ENCODE results near the gene CSRP3. TPM values are rescaled to one million over a fixed set of nuclear protein-coding genes. Genes with fewer than 3 reads are reported as not detected.

CSRP3 gene
- polyA plus RNA-seq, 1 donor from 2014 or later = not detected

DNA sequence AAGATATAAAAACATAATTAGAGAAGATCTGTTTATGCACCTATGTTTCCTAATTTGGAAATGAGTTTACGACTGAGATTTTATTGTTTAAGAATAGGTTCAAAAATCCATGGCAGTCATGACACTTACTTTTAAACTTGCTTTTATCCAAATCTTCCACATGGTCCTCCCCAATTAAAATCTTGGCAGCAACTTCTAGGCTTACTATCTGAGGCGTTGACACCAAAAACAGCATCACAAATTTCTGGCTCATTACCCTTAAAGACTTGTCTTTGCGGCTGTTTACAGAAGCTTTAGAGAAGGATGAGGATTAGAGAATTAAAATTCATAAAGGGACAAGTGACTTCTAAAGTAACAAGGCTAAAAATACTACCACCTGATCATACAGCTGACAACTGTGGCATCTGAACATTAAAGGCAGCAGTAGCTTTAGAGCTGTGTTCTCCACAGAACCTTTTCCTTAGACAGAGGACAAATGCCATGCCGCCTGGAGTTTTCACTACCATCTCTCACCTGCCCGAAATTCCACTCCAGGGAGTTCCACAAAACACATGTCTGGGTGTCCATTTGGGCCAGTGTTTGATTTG is 32.5 kb upstream of the CSRP3 start:
- H3K4me2 ChIP-seq (ENCODE audit: low read length) = no peak overlapping the region
- H3K9me2 ChIP-seq (ENCODE audit: insufficient read depth, low read length) = no peaks in the 10 kb centered on the region
- H3K9me3 ChIP-seq (ENCODE audit: low read length) = no peaks in the 10 kb centered on the region
- H3K36me3 ChIP-seq (ENCODE audit: insufficient read depth, low read length) = no peaks in the 10 kb centered on the region
- H3K27me3 ChIP-seq (ENCODE audit: insufficient read depth, low read depth, low read length) = no peaks in the 10 kb centered on the region
- H2AFZ ChIP-seq (ENCODE audit: low read depth, low read length) = no peak overlapping the region
- TF ChIP-seq TAF1 (IDR thresholded peaks at IDR 0.05; ENCODE audit: low read depth) (no peak), EZH2 (IDR thresholded peaks at IDR 0.05; ENCODE audit: borderline replicate concordance, insufficient read depth, low read length, poor library complexity, severe bottlenecking) (no peak)
- no peak overlapping the region for H3K9ac ChIP-seq (ENCODE audit: low read length)
- no peak overlapping the region for H3K4me3 ChIP-seq (ENCODE audit: low read length)
- no peaks in the 10 kb centered on the region for H3K79me2 ChIP-seq (replicated peaks; ENCODE audit: insufficient read depth, low read length)
- no peaks in the 10 kb centered on the region for H3F3A ChIP-seq (ENCODE audit: insufficient read depth, low read length, poor library complexity, severe bottlenecking)
- no peaks in the 10 kb centered on the region for H4K20me1 ChIP-seq (ENCODE audit: insufficient read depth)
- H3K27ac ChIP-seq (ENCODE audit: low read length) = no peak overlapping the region

DNA sequence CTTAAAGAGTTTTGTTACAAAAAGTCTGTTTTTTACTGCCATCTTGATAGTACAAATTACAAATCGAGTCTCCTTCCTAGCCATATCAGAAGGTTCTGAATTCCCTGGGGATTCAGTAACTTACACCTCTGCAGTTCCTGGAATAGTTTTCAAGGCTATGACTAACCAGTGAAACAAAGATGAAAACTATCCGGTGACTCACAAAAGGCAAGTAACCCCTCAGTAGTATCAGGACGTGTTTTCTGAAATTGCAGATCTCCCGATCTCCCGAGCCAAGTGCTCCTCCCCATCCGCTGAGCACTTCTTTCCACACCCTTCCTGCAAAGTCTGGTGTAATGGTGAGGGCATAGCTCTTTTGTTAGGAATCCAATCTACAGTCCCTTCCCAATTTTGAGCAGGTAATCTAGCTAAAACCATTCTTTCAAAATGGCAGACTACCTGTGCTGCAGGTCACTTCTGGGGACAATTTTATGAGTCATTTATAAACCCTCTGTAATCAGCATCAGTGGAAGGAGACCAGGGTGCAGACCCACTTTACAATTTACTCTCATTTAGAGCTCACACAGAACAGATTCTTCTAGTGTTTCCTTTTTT is 31.2 kb upstream of the CSRP3 start:
- Histone ChIP-seq H2AFZ (ENCODE audit: low read depth, low read length) (no peak overlapping the region), H3K36me3 (ENCODE audit: insufficient read depth, low read length) (no peaks in the 10 kb centered on the region), H3K9me2 (ENCODE audit: insufficient read depth, low read length) (no peaks in the 10 kb centered on the region), H3K4me2 (ENCODE audit: low read length) (no peak overlapping the region), H3K27ac (ENCODE audit: low read length) (no peak overlapping the region), H3F3A (ENCODE audit: insufficient read depth, low read length, poor library complexity, severe bottlenecking) (no peaks in the 10 kb centered on the region), H4K20me1 (ENCODE audit: insufficient read depth) (no peaks in the 10 kb centered on the region), H3K9ac (ENCODE audit: low read length) (no peak overlapping the region), H3K79me2 (replicated peaks; ENCODE audit: insufficient read depth, low read length) (no peaks in the 10 kb centered on the region), H3K9me3 (ENCODE audit: low read length) (no peaks in the 10 kb centered on the region), H3K4me3 (ENCODE audit: low read length) (no peak overlapping the region), H3K27me3 (ENCODE audit: insufficient read depth, low read depth, low read length) (no peaks in the 10 kb centered on the region)
- TF ChIP-seq MXI1 (conservative IDR thresholded peaks at IDR 0.05; ENCODE audit: poor library complexity, severe bottlenecking) (no peak), POLR2AphosphoS5 (IDR thresholded peaks at IDR 0.05) (no peak)

DNA sequence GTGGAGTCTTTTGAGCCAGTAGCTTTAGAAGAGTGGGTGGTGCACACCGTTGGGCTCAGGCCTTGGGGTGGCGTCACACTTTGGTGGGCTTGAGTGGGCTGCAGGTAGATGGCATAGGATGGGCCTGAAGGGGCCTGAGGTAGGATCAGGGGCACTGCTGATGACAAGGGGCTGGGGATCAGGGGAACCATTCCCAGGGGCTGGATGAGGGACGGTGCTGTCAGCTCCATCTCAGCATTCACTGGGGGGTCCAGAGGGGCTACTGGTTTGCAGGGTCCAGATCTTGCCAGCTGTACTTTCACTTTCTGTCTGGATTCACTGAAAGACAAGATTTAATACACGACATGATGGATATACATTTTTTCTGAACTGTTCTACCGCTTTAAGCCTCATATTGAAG is 27.9 kb upstream of the CSRP3 start:
- TF ChIP-seq RAD21 (conservative IDR thresholded peaks at IDR 0.05) (no peak), TAF1 (IDR thresholded peaks at IDR 0.05; ENCODE audit: low read depth) (no peak), MXI1 (conservative IDR thresholded peaks at IDR 0.05; ENCODE audit: poor library complexity, severe bottlenecking) (no peak), EP300 (conservative IDR thresholded peaks at IDR 0.05; ENCODE audit: poor library complexity, severe bottlenecking) (no peak), EZH2 (IDR thresholded peaks at IDR 0.05; ENCODE audit: borderline replicate concordance, insufficient read depth, low read length, poor library complexity, severe bottlenecking) (no peak)
- TF ChIP-seq, protein P1, sequence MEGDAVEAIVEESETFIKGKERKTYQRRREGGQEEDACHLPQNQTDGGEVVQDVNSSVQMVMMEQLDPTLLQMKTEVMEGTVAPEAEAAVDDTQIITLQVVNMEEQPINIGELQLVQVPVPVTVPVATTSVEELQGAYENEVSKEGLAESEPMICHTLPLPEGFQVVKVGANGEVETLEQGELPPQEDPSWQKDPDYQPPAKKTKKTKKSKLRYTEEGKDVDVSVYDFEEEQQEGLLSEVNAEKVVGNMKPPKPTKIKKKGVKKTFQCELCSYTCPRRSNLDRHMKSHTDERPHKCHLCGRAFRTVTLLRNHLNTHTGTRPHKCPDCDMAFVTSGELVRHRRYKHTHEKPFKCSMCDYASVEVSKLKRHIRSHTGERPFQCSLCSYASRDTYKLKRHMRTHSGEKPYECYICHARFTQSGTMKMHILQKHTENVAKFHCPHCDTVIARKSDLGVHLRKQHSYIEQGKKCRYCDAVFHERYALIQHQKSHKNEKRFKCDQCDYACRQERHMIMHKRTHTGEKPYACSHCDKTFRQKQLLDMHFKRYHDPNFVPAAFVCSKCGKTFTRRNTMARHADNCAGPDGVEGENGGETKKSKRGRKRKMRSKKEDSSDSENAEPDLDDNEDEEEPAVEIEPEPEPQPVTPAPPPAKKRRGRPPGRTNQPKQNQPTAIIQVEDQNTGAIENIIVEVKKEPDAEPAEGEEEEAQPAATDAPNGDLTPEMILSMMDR (IDR thresholded peaks at IDR 0.05; ENCODE audit: poor library complexity, severe bottlenecking) = no peak
- Histone ChIP-seq H3K4me3 (ENCODE audit: low read length) (no peak overlapping the region), H2AFZ (ENCODE audit: low read depth, low read length) (no peak overlapping the region), H3K27me3 (ENCODE audit: insufficient read depth, low read depth, low read length) (no peaks in the 10 kb centered on the region), H3K79me2 (replicated peaks; ENCODE audit: insufficient read depth, low read length) (no peaks in the 10 kb centered on the region), H3F3A (ENCODE audit: insufficient read depth, low read length, poor library complexity, severe bottlenecking) (no peaks in the 10 kb centered on the region), H3K9me3 (ENCODE audit: low read length) (no peaks in the 10 kb centered on the region), H3K4me2 (ENCODE audit: low read length) (no peak overlapping the region), H3K9ac (ENCODE audit: low read length) (no peak overlapping the region), H3K9me2 (ENCODE audit: insufficient read depth, low read length) (no peaks in the 10 kb centered on the region), H3K27ac (ENCODE audit: low read length) (no peak overlapping the region), H3K36me3 (ENCODE audit: insufficient read depth, low read length) (no peaks in the 10 kb centered on the region), H4K20me1 (ENCODE audit: insufficient read depth) (no peaks in the 10 kb centered on the region)
